ENCODE measurements around the gene BUD13. TPM values are rescaled to one million over a fixed set of nuclear protein-coding genes. Genes with fewer than 3 reads are reported as not detected.

Gene BUD13
- polyA plus RNA-seq, 1 of the 3 experiments (the other 2 are of a cell fraction), result 15.5 TPM

DNA sequence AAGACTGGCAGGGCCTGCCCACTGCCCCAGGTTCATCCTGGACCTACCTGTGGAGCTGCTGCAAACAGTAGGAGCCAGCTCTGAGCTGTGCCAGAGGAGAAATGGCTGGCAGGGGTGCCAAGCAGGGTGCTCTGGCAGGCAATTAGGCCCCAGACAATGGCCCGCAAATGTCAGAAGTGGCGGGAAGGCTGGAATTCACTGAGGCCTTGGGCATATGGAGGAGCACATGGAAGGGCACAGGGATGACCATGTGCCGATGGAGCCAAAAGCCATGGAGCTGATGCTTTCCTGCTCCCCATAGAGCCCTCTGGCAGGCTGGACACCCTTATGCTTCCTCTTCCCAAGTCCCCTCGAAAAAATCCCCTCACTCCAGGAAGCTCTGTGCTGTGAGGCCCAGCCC, 62.0 kb downstream of the BUD13 start (continued):
- TF ChIP-seq, protein P1, sequence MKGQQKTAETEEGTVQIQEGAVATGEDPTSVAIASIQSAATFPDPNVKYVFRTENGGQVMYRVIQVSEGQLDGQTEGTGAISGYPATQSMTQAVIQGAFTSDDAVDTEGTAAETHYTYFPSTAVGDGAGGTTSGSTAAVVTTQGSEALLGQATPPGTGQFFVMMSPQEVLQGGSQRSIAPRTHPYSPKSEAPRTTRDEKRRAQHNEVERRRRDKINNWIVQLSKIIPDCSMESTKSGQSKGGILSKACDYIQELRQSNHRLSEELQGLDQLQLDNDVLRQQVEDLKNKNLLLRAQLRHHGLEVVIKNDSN (IDR thresholded peaks at IDR 0.05; ENCODE audit: borderline replicate concordance, low read depth), result no peak
- TF ChIP-seq YY1 (IDR thresholded peaks at IDR 0.05; ENCODE audit: low read depth) (no peak), MEF2A (IDR thresholded peaks at IDR 0.05; ENCODE audit: borderline replicate concordance, low read depth) (no peak), TAF1 (IDR thresholded peaks at IDR 0.05; ENCODE audit: borderline replicate concordance, low read depth, low read length) (no peak), FOSL2 (IDR thresholded peaks at IDR 0.05; ENCODE audit: borderline replicate concordance, low read depth) (no peak)

DNA sequence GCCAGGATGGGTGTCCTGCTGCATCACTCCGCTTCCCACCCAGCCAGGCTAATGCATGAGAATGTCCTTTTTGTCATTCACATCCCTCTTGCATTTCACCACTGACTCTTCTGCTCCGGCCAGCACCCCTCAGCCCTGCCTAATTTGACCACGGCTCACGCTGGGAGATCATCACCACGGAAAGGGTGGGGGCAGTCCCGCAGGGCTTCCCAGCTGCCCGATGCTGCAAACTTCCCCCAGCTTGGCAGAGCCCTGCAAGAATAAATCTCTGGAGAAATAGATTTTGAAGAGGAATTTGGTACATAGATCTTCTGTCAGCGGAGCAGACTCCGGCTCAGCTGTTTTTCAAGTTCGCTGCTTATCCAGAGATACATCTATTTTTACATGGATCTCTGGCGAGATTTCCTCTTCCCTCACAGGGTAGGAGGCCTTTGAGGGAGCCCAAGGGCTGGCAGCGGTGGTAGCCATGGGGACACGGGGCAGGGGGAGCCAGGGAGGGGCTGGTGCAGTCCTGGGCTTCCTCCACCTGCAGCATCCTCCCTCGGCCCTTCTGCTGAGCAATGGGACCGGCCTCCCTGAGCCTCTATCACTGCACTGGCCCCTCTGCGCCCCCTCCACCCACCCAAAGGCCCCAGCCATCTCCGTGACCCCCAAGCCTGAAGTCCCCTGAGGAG, 62.6 kb downstream of the BUD13 start:
- Histone ChIP-seq H3K4me3 (ENCODE audit: low read depth in 2 of 2, low read length in 1 of 2) (no peak overlapping the region), H3K9ac (no peak overlapping the region), H3K9me3 (no peaks in the 10 kb centered on the region), H2AFZ (ENCODE audit: low read depth) (no peak overlapping the region), H3K36me3 (replicated peaks in 1 of 2; ENCODE audit: control insufficient read depth in 1 of 2, insufficient read depth in 2 of 2, low read length in 1 of 2) (no peaks in the 10 kb centered on the region), H3F3A (replicated peaks; ENCODE audit: insufficient read depth) (no peaks in the 10 kb centered on the region), H3K27me3 (ENCODE audit: insufficient read depth) (no peaks in the 10 kb centered on the region; the same call in 1 of the 2 replicates), H3K4me2 (no peak overlapping the region), H3K79me2 (ENCODE audit: insufficient read depth) (no peaks in the 10 kb centered on the region), H4K20me1 (ENCODE audit: insufficient read depth) (no peaks in the 10 kb centered on the region), H3K4me1 (ENCODE audit: control insufficient read depth in 1 of 2, insufficient read depth in 2 of 2, low read depth in 1 of 2, low read length in 1 of 2) (no peaks in the 10 kb centered on the region; a peak in 1 of 4 replicates), H3K9me2 (no peaks in the 10 kb centered on the region), H3K27ac (ENCODE audit: low read depth in 2 of 2, low read length in 1 of 2) (no peak overlapping the region)
- no peak for DNase-seq
- CTCF ChIA-PET, result interaction anchor here (1.8 to 3.3 kb wide), 3 partner anchors 18 to 32 kb away, joined by 4 to 21 read pairs (median 11); no protein-coding TSS in a partner anchor
- POLR2A ChIA-PET, result no interaction called here
- TF ChIP-seq FOXJ3 (CRISPR knock-in tag; IDR thresholded peaks at IDR 0.05) (no peak), NFIC (IDR thresholded peaks at IDR 0.05; ENCODE audit: borderline replicate concordance) (no peak), RXRA (IDR thresholded peaks at IDR 0.05; ENCODE audit: borderline replicate concordance, low read depth) (no peak), SMC3 (IDR thresholded peaks at IDR 0.05; ENCODE audit: low read depth, low read length) (no peak), ELF1 (IDR thresholded peaks at IDR 0.05) (no peak), RAD21 (IDR thresholded peaks at IDR 0.05; ENCODE audit: low read length) (no peak), NRF1 (IDR thresholded peaks at IDR 0.05; ENCODE audit: low read depth, low read length) (no peak), EZH2phosphoT487 (IDR thresholded peaks at IDR 0.05; ENCODE audit: borderline replicate concordance, low read depth) (no peak), GABPA (IDR thresholded peaks at IDR 0.05; ENCODE audit: low read depth) (no peak), TEAD4 (IDR thresholded peaks at IDR 0.05; ENCODE audit: borderline replicate concordance, insufficient read depth) (no peak), JUND (IDR thresholded peaks at IDR 0.05) (no peak), RCOR1 (IDR thresholded peaks at IDR 0.05; ENCODE audit: low read length) (no peak), TCF12 (IDR thresholded peaks at IDR 0.05) (no peak), TAF1 (IDR thresholded peaks at IDR 0.05; ENCODE audit: borderline replicate concordance, low read depth, low read length) (no peak), MXI1 (IDR thresholded peaks at IDR 0.05; ENCODE audit: low read depth, low read length) (no peak)
- TF ChIP-seq, protein P2, sequence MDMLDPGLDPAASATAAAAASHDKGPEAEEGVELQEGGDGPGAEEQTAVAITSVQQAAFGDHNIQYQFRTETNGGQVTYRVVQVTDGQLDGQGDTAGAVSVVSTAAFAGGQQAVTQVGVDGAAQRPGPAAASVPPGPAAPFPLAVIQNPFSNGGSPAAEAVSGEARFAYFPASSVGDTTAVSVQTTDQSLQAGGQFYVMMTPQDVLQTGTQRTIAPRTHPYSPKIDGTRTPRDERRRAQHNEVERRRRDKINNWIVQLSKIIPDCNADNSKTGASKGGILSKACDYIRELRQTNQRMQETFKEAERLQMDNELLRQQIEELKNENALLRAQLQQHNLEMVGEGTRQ (IDR thresholded peaks at IDR 0.05; ENCODE audit: borderline replicate concordance, low read depth, low read length), result no peak
- TF ChIP-seq, protein P3, sequence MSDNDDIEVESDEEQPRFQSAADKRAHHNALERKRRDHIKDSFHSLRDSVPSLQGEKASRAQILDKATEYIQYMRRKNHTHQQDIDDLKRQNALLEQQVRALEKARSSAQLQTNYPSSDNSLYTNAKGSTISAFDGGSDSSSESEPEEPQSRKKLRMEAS (IDR thresholded peaks at IDR 0.05; ENCODE audit: low read depth), result no peak
- TF ChIP-seq, protein P4, sequence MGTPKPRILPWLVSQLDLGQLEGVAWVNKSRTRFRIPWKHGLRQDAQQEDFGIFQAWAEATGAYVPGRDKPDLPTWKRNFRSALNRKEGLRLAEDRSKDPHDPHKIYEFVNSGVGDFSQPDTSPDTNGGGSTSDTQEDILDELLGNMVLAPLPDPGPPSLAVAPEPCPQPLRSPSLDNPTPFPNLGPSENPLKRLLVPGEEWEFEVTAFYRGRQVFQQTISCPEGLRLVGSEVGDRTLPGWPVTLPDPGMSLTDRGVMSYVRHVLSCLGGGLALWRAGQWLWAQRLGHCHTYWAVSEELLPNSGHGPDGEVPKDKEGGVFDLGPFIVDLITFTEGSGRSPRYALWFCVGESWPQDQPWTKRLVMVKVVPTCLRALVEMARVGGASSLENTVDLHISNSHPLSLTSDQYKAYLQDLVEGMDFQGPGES (IDR thresholded peaks at IDR 0.05; ENCODE audit: low read depth, low read length), result no peak
- TF ChIP-seq, protein P5, sequence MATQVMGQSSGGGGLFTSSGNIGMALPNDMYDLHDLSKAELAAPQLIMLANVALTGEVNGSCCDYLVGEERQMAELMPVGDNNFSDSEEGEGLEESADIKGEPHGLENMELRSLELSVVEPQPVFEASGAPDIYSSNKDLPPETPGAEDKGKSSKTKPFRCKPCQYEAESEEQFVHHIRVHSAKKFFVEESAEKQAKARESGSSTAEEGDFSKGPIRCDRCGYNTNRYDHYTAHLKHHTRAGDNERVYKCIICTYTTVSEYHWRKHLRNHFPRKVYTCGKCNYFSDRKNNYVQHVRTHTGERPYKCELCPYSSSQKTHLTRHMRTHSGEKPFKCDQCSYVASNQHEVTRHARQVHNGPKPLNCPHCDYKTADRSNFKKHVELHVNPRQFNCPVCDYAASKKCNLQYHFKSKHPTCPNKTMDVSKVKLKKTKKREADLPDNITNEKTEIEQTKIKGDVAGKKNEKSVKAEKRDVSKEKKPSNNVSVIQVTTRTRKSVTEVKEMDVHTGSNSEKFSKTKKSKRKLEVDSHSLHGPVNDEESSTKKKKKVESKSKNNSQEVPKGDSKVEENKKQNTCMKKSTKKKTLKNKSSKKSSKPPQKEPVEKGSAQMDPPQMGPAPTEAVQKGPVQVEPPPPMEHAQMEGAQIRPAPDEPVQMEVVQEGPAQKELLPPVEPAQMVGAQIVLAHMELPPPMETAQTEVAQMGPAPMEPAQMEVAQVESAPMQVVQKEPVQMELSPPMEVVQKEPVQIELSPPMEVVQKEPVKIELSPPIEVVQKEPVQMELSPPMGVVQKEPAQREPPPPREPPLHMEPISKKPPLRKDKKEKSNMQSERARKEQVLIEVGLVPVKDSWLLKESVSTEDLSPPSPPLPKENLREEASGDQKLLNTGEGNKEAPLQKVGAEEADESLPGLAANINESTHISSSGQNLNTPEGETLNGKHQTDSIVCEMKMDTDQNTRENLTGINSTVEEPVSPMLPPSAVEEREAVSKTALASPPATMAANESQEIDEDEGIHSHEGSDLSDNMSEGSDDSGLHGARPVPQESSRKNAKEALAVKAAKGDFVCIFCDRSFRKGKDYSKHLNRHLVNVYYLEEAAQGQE (IDR thresholded peaks at IDR 0.05; ENCODE audit: low read depth, low read length), result no peak
- TF ChIP-seq, protein P6, sequence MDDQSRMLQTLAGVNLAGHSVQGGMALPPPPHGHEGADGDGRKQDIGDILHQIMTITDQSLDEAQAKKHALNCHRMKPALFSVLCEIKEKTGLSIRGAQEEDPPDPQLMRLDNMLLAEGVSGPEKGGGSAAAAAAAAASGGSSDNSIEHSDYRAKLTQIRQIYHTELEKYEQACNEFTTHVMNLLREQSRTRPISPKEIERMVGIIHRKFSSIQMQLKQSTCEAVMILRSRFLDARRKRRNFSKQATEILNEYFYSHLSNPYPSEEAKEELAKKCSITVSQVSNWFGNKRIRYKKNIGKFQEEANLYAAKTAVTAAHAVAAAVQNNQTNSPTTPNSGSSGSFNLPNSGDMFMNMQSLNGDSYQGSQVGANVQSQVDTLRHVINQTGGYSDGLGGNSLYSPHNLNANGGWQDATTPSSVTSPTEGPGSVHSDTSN (IDR thresholded peaks at IDR 0.05), result no peak
- WGBS (ENCODE audit: low lambda C conversion rate), result 50% methylated on average over 16 of the region's 17 CpGs

Measured in SK-N-SH (cell line).